Gastroesophageal sphincter (tissue), 4 donors: ENCODE results near the gene MYPOP. TPM values are rescaled to one million over a fixed set of nuclear protein-coding genes. Genes with fewer than 3 reads are reported as not detected.

Source experiments
- ATAC-seq: fragments of 150-250 bp; one replicate; pipeline ENCODE4 v1.9.1; 2016; ENCODE audit warnings: mild to moderate bottlenecking, moderate library complexity
- H3K27ac ChIP-seq, 4 donors: fragments of 200-600 bp; sonication (generic) in 3 of 4; 1 replicate in 3 of 4; 2 replicates in 1 of 4; pipeline ENCODE4 v1.5.1; 2016 to 2019
- H3K27me3 ChIP-seq: fragments of 200-600 bp; sonication (generic); one replicate; pipeline ENCODE4 v1.5.1; 2019
- H3K36me3 ChIP-seq, 2 donors: fragments of 200-600 bp; sonication (generic); one replicate each; pipeline ENCODE4 v1.5.1; 2019; ENCODE audit warnings: control low read depth in 1 of 2
- H3K4me1 ChIP-seq, 3 donors: fragments of 200-600 bp; sonication (generic); 1 replicate in 2 of 3; 2 replicates in 1 of 3; pipeline ENCODE4 v1.5.1; 2016 to 2019; ENCODE audit warnings: control low read depth in 2 of 3
- H3K4me3 ChIP-seq, 2 donors: fragments of 200-600 bp; sonication (generic); one replicate each; pipeline ENCODE4 v1.5.1; 2019; ENCODE audit warnings: mild to moderate bottlenecking in 1 of 2, moderate library complexity in 1 of 2
- H3K9me3 ChIP-seq, 3 donors: fragments of 200-600 bp; sonication (generic); one replicate each; pipeline ENCODE4 v1.5.1; 2017 to 2019; ENCODE audit warnings: control low read depth in 2 of 3
- CTCF ChIP-seq, 4 experiments: fragments of 200-600 bp in 2 of 4; fragments of 450-650 bp in 2 of 4; sonication (generic) in 1 of 4; IDR thresholded peaks; one replicate each; pipeline ENCODE4 v1.5.1; 2017 to 2019; ENCODE audit warnings: antibody characterized with exemption in 4 of 4, mild to moderate bottlenecking in 2 of 4, moderate library complexity in 2 of 4
- EP300 ChIP-seq: sonication (generic); formaldehyde crosslinking; IDR thresholded peaks from one replicate; pipeline ENCODE4 v1.6.1; 2017; ENCODE audit warnings: antibody characterized with exemption, mild to moderate bottlenecking
- POLR2A ChIP-seq, 2 donors: fragments of 450-650 bp; IDR thresholded peaks; one replicate each; pipeline ENCODE4 v1.6.1; 2017; ENCODE audit warnings: antibody characterized with exemption in 2 of 2, mild to moderate bottlenecking in 2 of 2, moderate library complexity in 1 of 2
- POLR2AphosphoS5 ChIP-seq: sonication (generic); formaldehyde crosslinking; IDR thresholded peaks from one replicate; pipeline ENCODE4 v1.6.1; 2017; ENCODE audit warnings: antibody characterized with exemption
- WGBS, 2 donors: methylation state at CpG; one replicate each; pipeline ENCODE4 v1.1.5; 2018; ENCODE audit warnings: low coverage in 1 of 2; 5-methylcytosine and 5-hydroxymethylcytosine counted together
- total RNA-seq, 4 donors: library from RNA; depleted of rRNA; stranded (reverse); fragments of >200 nt; gene quantifications; one replicate each; pipeline ENCODE4 v1.1.0, GENCODE V29; 2016

MYPOP gene
- total RNA-seq, 4 donors from 2014 or later: 1.3 to 4.6 (median 2.8) TPM

- no peaks in the 10 kb centered on the region for H3K36me3 ChIP-seq
- no peak for ATAC-seq
- H3K4me1 ChIP-seq: no peaks in the 10 kb centered on the region
- TF ChIP-seq POLR2AphosphoS5: no peak
- H3K9me3 ChIP-seq: no peaks in the 10 kb centered on the region
- H3K4me3 ChIP-seq: no peak overlapping the region
- peaks cover 59% of the 10 kb centered on the region for H3K27me3 ChIP-seq
- WGBS, 2 donors: 83 to 96% methylated on average over 2 to 5 of the region's 8 CpGs
- H3K27ac ChIP-seq: no peak overlapping the region
Measured at GRCh38 chr19:45911291-45911690, 8.9 kb upstream of the MYPOP start.

GRCh38 chr19:45908956-45909355 is 6.5 kb upstream of the MYPOP start:
- 78% methylated on average over 5 of the region's 5 CpGs; no CpG with 5 or more reads in 1 of the 2 donors for WGBS, 2 donors
- TF ChIP-seq POLR2A (IDR thresholded peaks at IDR 0.05): no peak
- no peak for TF ChIP-seq CTCF (IDR thresholded peaks at IDR 0.05)
- no peak for TF ChIP-seq EP300
- TF ChIP-seq POLR2AphosphoS5: no peak
- Histone ChIP-seq H3K36me3 (no peaks in the 10 kb centered on the region), H3K4me3 (no peak overlapping the region), H3K27ac (no peak overlapping the region), H3K9me3 (no peaks in the 10 kb centered on the region), H3K4me1 (no peaks in the 10 kb centered on the region), H3K27me3 (peaks cover 45% of the 10 kb centered on the region)
- no peak for ATAC-seq

DNA sequence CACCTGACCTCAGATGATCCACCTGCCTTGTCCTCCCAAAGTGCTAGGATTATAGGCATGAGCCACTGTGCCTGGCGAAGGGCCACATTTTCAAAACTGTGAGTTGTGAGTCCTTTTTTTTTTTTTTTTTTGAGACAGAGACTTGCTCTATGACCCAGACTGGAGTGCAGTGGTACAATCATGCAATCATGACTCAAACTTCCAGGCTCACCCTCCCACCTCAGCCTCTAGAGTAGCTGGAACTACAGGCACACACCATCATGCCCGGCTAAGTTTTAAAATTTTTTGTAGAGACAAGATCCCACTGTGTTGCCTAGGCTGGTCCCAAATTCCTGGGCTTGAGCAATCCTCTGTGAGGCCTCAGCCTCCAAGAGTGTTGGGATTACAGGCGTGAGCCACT is 3.8 kb upstream of the MYPOP start:
- Histone ChIP-seq H3K27ac (no peak overlapping the region), H3K27me3 (peaks cover 17% of the 10 kb centered on the region), H3K4me1 (peaks cover 0 to 16% (median under 1%) of the 10 kb centered on the region in 3 donors), H3K9me3 (no peaks in the 10 kb centered on the region), H3K36me3 (no peaks in the 10 kb centered on the region), H3K4me3 (no peak overlapping the region)
- TF ChIP-seq POLR2AphosphoS5 (no peak), POLR2A (IDR thresholded peaks at IDR 0.05) (no peak), EP300 (no peak), CTCF (IDR thresholded peaks at IDR 0.05) (no peak)
- no peak for ATAC-seq
- WGBS, 2 donors: 87% methylated on average over 3 of the region's 3 CpGs; no CpG with 5 or more reads in 1 of the 2 donors

- Histone ChIP-seq H3K27ac (no peak overlapping the region), H3K36me3 (no peaks in the 10 kb centered on the region), H3K4me1 (peaks cover 0 to 28% (median 8%) of the 10 kb centered on the region in 3 donors), H3K27me3 (peaks cover 12% of the 10 kb centered on the region), H3K4me3 (no peak overlapping the region), H3K9me3 (no peaks in the 10 kb centered on the region)
- ATAC-seq: no peak
- no peak for TF ChIP-seq CTCF (IDR thresholded peaks at IDR 0.05)
- TF ChIP-seq POLR2A (IDR thresholded peaks at IDR 0.05): no peak
- no peak for TF ChIP-seq POLR2AphosphoS5
- no peak for TF ChIP-seq EP300
- WGBS, 2 donors: 53 to 69% methylated on average over 7 to 10 of the region's 10 CpGs
Measured at GRCh38 chr19:45905011-45905410, 2.6 kb upstream of the MYPOP start.

GRCh38 chr19:45902651-45903625 is 525 bp upstream of the MYPOP start:
- WGBS, 2 donors: 5% methylated on average over 10 of the region's 73 CpGs; no CpG with 5 or more reads in 1 of the 2 donors
- Histone ChIP-seq H3K27me3 (peaks cover 12% of the 10 kb centered on the region), H3K4me1 (peaks cover 0 to 29% (median 8%) of the 10 kb centered on the region in 3 donors), H3K36me3 (peaks cover 0 to 19% of the 10 kb centered on the region in 2 donors), H3K4me3 (peak overlapping the region; percentile 74 to 80), H3K9me3 (no peaks in the 10 kb centered on the region), H3K27ac (peak overlapping the region; percentile 31 to 88 (median 82))
- TF ChIP-seq POLR2A (IDR thresholded peaks at IDR 0.05): peak; percentile 51 to 54
- TF ChIP-seq EP300: no peak
- TF ChIP-seq POLR2AphosphoS5: peak; percentile 34
- TF ChIP-seq CTCF (IDR thresholded peaks at IDR 0.05): peak in 2 of 4 experiments; percentile 23 to 26
- peak; percentile 98 for ATAC-seq
